ENCODE data around the gene KMT2D. TPM values are rescaled to one million over a fixed set of nuclear protein-coding genes. Genes with fewer than 3 reads are reported as not detected.

The KMT2D gene
- total RNA-seq, 2 experiments from 2014 or later = 113 TPM

DNA sequence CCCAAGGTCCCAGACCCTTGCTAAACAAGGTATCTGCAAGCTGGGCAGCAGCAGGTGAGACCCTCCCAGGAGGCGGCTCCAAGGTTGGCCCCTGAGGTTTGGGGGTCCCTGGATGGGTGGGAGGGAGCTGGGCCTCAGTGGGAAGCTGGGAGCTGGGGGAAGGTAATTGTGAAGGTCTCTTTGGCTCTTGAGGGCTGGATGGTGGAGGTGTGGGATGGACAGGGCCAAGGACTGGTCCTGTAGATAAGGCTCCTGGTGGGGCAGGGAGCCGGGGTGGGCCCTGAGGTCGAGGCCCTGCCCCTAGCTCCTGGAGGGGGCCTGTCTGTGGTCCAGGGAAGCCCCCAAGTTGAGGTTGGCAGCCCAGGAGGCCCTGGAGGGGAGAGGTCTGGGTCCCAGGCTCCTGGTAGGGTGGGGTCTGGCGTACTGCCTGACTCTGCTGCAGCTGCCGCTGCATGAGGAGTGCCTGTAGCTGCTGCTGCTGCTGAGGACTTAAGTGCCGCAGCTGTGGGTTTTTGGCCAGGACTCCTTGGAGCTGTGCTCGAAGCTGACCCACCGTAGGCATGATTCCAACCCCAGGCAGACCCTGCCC, 28.9 kb downstream of the KMT2D start:
- Mint-ChIP-seq H3K4me1 (ENCODE audit: low read depth) (no peaks in the 10 kb centered on the region), H3K27ac (no peak overlapping the region), H3K4me3 (no peak overlapping the region), H3K27me3 (ENCODE audit: low read depth) (no peaks in the 10 kb centered on the region), H3K9me3 (ENCODE audit: insufficient read depth) (no peaks in the 10 kb centered on the region), H3K36me3 (ENCODE audit: low read depth) (peaks cover 63% of the 10 kb centered on the region)
- ChIA-PET CTCF (interaction anchor here (2.5 kb wide), 1 partner anchor 12 kb away, joined by 12 read pairs; no protein-coding TSS in a partner anchor), POLR2A (interaction anchor here (0.7 kb wide), 1 partner anchor 15 kb away, joined by 3 read pairs; no protein-coding TSS in a partner anchor)
- no peak for DNase-seq
- ATAC-seq = no peak

- Mint-ChIP-seq H3K27ac (peak overlapping the region; percentile 25), H3K27me3 (ENCODE audit: low read depth) (no peaks in the 10 kb centered on the region), H3K4me1 (ENCODE audit: low read depth) (no peaks in the 10 kb centered on the region), H3K9me3 (ENCODE audit: insufficient read depth) (no peaks in the 10 kb centered on the region), H3K36me3 (ENCODE audit: low read depth) (peaks cover 65% of the 10 kb centered on the region), H3K4me3 (no peak overlapping the region)
- POLR2A ChIA-PET = interaction anchor here (0.7 kb wide), 1 partner anchor 14 kb away, joined by 3 read pairs; no protein-coding TSS in a partner anchor
- ATAC-seq (no peak), DNase-seq (no peak)
- CTCF ChIA-PET = interaction anchor here (0.9 to 2.6 kb wide), 5 partner anchors 11 to 33 kb away, joined by 3 to 12 read pairs (median 7); no protein-coding TSS in a partner anchor
These were observed 29.7 kb downstream of the KMT2D start for GRCh38 chr12:49030714-49031572.

- H3K9me3 Mint-ChIP-seq (ENCODE audit: insufficient read depth) = no peaks in the 10 kb centered on the region
- no peak overlapping the region for H3K4me3 Mint-ChIP-seq
- ATAC-seq = no peak
- CTCF ChIA-PET = interaction anchor here (0.9 to 2.6 kb wide), 4 partner anchors 10 to 34 kb away, joined by 3 to 8 read pairs (median 5); no protein-coding TSS in a partner anchor
- no peak for DNase-seq
- peaks cover 63% of the 10 kb centered on the region for H3K36me3 Mint-ChIP-seq (ENCODE audit: low read depth)
- POLR2A ChIA-PET = interaction anchor here (1.0 to 1.2 kb wide), 2 partner anchors 10 to 17 kb away, joined by 3 to 4 read pairs; no protein-coding TSS in a partner anchor
- H3K27me3 Mint-ChIP-seq (ENCODE audit: low read depth) = no peaks in the 10 kb centered on the region
- no peak overlapping the region for H3K27ac Mint-ChIP-seq
- no peaks in the 10 kb centered on the region for H3K4me1 Mint-ChIP-seq (ENCODE audit: low read depth)
These were observed 30.5 kb downstream of the KMT2D start for GRCh38 chr12:49030119-49030518.

- Mint-ChIP-seq H3K27me3 (ENCODE audit: low read depth) (no peaks in the 10 kb centered on the region), H3K36me3 (ENCODE audit: low read depth) (peaks cover 62% of the 10 kb centered on the region), H3K4me3 (no peak overlapping the region), H3K9me3 (ENCODE audit: insufficient read depth) (no peaks in the 10 kb centered on the region), H3K4me1 (ENCODE audit: low read depth) (no peaks in the 10 kb centered on the region), H3K27ac (no peak overlapping the region)
- ChIA-PET CTCF (interaction anchor here (1.0 to 2.6 kb wide), 4 partner anchors 9 to 32 kb away, joined by 3 to 8 read pairs (median 6); no protein-coding TSS in a partner anchor), POLR2A (interaction anchor here (1.2 kb wide), 1 partner anchor 9 kb away, joined by 4 read pairs; no protein-coding TSS in a partner anchor)
- DNase-seq (no peak), ATAC-seq (no peak)
These were observed 31.8 kb downstream of the KMT2D start for GRCh38 chr12:49028666-49029275.

DNA sequence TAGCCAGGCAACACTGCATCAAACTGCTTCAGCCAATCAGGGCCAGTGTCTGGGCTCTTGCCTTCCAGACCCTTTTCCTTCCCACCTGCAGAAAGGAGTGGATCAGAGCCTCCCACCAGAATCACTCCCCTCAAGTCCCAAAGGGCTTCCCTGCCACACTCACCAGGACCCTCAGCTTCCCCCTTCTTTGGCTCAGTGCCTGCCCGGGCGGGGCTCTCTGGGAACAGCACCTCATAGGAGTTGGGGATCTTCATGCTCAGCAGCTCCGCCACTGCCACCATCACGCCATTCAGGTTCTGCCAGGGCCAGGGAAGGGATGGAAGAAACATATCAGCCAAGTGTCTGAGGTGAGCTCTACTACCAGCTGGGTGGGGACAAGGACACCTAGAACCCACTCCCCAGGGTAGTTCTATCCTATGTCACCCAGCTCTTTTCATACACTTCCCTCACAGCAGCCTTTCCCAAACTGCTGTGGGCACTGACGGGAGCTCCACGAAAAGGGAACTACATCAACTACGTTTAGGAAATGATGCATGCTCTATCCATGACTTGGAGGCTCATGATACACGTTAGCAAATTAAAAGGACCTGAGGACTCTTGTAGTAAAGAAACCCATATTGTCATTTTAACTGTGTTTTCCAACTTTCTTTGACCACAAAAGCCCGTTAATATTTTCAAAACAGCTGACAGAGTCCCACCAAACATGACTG, 32.6 kb downstream of the KMT2D start:
- H3K27ac Mint-ChIP-seq = peak overlapping the region; percentile 57
- H3K9me3 Mint-ChIP-seq (ENCODE audit: insufficient read depth) = no peaks in the 10 kb centered on the region
- H3K27me3 Mint-ChIP-seq (ENCODE audit: low read depth) = no peaks in the 10 kb centered on the region
- peaks cover 64% of the 10 kb centered on the region for H3K36me3 Mint-ChIP-seq (ENCODE audit: low read depth)
- H3K4me1 Mint-ChIP-seq (ENCODE audit: low read depth) = no peaks in the 10 kb centered on the region
- no peak overlapping the region for H3K4me3 Mint-ChIP-seq
- ATAC-seq (no peak), DNase-seq (no peak)
- ChIA-PET CTCF (interaction anchor here (1.0 to 2.6 kb wide), 3 partner anchors 8 to 31 kb away, joined by 3 to 8 read pairs (median 5); no protein-coding TSS in a partner anchor), POLR2A (no interaction called here)

GRCh38 chr12:49026678-49027480, 33.7 kb downstream of the KMT2D start:
- no peak for ATAC-seq
- Mint-ChIP-seq H3K36me3 (ENCODE audit: low read depth) (peaks cover 68% of the 10 kb centered on the region), H3K4me3 (no peak overlapping the region), H3K27ac (peak overlapping the region; percentile 34), H3K27me3 (ENCODE audit: low read depth) (no peaks in the 10 kb centered on the region), H3K4me1 (ENCODE audit: low read depth) (no peaks in the 10 kb centered on the region), H3K9me3 (ENCODE audit: insufficient read depth) (no peaks in the 10 kb centered on the region)
- POLR2A ChIA-PET = no interaction called here
- CTCF ChIA-PET = interaction anchor here (1.6 kb wide), 1 partner anchor 30 kb away, joined by 5 read pairs; no protein-coding TSS in a partner anchor
- DNase-seq = no peak

GRCh38 chr12:49026101-49026500, 34.5 kb downstream of the KMT2D start:
- CTCF ChIA-PET = interaction anchor here (1.0 kb wide), 1 partner anchor 173 kb away, joined by 3 read pairs; no protein-coding TSS in a partner anchor
- DNase-seq = no peak
- POLR2A ChIA-PET = no interaction called here
- no peaks in the 10 kb centered on the region for H3K27me3 Mint-ChIP-seq (ENCODE audit: low read depth)
- H3K36me3 Mint-ChIP-seq (ENCODE audit: low read depth) = peaks cover 67% of the 10 kb centered on the region
- no peaks in the 10 kb centered on the region for H3K4me1 Mint-ChIP-seq (ENCODE audit: low read depth)
- ATAC-seq = no peak
- H3K9me3 Mint-ChIP-seq (ENCODE audit: insufficient read depth) = no peaks in the 10 kb centered on the region
- no peak overlapping the region for H3K4me3 Mint-ChIP-seq
- no peak overlapping the region for H3K27ac Mint-ChIP-seq

DNA sequence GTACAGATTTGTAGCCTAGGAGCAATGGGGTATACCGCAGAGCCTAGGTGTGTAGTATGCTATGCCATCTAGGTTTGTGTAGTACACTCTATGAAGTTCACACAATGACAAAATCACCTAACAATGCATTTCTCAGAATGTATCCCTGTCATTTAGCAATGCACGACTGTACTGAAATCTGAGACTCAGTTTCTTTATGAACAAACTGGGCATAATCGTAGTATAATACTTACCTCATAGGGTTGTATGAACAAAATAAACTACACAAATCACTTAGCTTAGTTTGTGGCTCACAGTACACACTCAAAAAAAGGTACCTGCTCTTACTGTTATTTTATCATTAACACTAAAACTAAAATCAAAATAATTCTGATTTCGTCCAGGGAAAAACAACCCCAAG, 35.1 kb downstream of the KMT2D start:
- POLR2A ChIA-PET = interaction anchor here (0.6 kb wide), 1 partner anchor 210 kb away, joined by 3 read pairs; no protein-coding TSS in a partner anchor
- DNase-seq (no peak), ATAC-seq (no peak)
- H3K4me1 Mint-ChIP-seq (ENCODE audit: low read depth) = no peaks in the 10 kb centered on the region
- CTCF ChIA-PET = interaction anchor here (1.0 kb wide), 1 partner anchor 172 kb away, joined by 3 read pairs; no protein-coding TSS in a partner anchor
- H3K9me3 Mint-ChIP-seq (ENCODE audit: insufficient read depth) = no peaks in the 10 kb centered on the region
- peaks cover 68% of the 10 kb centered on the region for H3K36me3 Mint-ChIP-seq (ENCODE audit: low read depth)
- no peak overlapping the region for H3K4me3 Mint-ChIP-seq
- no peak overlapping the region for H3K27ac Mint-ChIP-seq
- H3K27me3 Mint-ChIP-seq (ENCODE audit: low read depth) = no peaks in the 10 kb centered on the region

DNA sequence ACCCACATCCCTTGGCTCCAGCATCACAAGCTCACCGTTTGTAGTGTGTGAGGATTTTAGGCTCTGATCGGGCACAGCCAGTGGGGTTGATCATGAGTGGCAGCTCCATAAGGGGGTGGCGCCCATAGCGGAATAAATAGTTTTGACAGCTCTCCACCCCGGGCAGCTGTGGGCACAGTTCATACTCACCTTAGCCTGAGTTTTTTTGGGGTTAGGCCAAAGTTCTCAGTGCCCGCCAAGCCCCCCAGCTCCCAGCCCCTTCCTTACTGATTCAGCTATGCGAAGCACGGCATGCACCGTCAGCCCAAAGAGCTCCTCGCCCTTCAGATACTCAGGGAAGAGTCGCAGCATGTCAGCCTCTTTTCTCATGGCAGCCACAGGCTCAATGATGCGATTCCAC, 36.1 kb downstream of the KMT2D start:
- H3K4me3 Mint-ChIP-seq = no peak overlapping the region
- H3K4me1 Mint-ChIP-seq (ENCODE audit: low read depth) = peaks cover 5% of the 10 kb centered on the region

DNA sequence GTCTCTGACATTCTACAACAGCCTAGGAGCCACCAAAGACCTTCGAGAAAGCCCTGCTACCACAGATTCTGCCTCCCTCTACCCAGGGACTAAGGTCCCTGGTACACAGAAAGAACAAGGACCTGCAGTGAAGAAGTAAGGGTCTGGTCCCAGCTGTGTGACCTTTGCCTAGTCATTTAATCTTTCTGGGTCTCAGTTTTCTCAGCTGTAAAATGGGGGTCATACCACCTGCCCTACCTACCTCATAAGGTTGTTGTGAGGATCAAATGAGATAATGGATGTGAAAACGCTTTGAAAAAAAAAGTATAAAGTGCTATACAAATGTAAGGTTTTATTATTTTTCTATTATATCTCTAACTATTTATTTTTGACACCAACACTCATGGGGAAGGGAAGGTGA, 36.8 kb downstream of the KMT2D start:
- DNase-seq (no peak), ATAC-seq (no peak)
- H3K4me3 Mint-ChIP-seq = no peak overlapping the region
- ChIA-PET CTCF (interaction anchor here (1.1 kb wide), 1 partner anchor 10 kb away, joined by 3 read pairs; no protein-coding TSS in a partner anchor), POLR2A (no interaction called here)
- peaks cover 10% of the 10 kb centered on the region for H3K4me1 Mint-ChIP-seq (ENCODE audit: low read depth)
- H3K27ac Mint-ChIP-seq = no peak overlapping the region
- H3K9me3 Mint-ChIP-seq (ENCODE audit: insufficient read depth) = no peaks in the 10 kb centered on the region
- peaks cover 64% of the 10 kb centered on the region for H3K36me3 Mint-ChIP-seq (ENCODE audit: low read depth)
- H3K27me3 Mint-ChIP-seq (ENCODE audit: low read depth) = no peaks in the 10 kb centered on the region

More for the DNA sequence above, 36.1 kb downstream of the KMT2D start:
- no peaks in the 10 kb centered on the region for H3K27me3 Mint-ChIP-seq (ENCODE audit: low read depth)
- no peak overlapping the region for H3K27ac Mint-ChIP-seq
- H3K36me3 Mint-ChIP-seq (ENCODE audit: low read depth) = peaks cover 66% of the 10 kb centered on the region
- no peaks in the 10 kb centered on the region for H3K9me3 Mint-ChIP-seq (ENCODE audit: insufficient read depth)
- ATAC-seq = no peak
- ChIA-PET POLR2A (interaction anchor here (0.8 kb wide), 1 partner anchor 14 kb away, joined by 3 read pairs; no protein-coding TSS in a partner anchor), CTCF (no interaction called here)
- no peak for DNase-seq
